GM12801 (cell line): ENCODE results near the gene SPO11.

Experiments
- TF ChIP-seq, protein P1 (sequence below): IDR thresholded peaks from one replicate; pipeline ENCODE4 v1.5.1; 2011; ENCODE audit warnings: control low read depth; ENCODE audit not compliant: insufficient read length; ENCODE audit errors: extremely low read depth

Gene SPO11

DNA sequence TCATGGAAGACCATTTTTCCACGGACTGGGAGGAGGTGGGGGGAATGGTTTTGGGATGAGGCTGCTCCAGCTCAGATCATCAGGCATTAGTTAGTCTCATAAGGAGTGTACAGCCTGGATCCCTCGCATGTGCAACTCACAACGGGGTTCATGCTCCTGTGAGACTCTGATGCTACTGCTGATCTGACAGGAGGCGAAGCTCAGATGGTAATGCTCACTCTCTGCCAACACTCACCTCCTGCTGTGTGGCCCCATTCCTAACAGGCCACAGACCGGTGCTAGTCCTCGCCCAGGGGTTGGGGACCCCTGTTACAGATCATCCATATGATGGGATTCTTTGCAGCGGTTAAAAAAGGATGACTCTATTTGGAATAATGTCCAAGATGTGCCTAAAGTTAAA, 35.6 kb upstream of the SPO11 start:
- TF ChIP-seq, protein P1, sequence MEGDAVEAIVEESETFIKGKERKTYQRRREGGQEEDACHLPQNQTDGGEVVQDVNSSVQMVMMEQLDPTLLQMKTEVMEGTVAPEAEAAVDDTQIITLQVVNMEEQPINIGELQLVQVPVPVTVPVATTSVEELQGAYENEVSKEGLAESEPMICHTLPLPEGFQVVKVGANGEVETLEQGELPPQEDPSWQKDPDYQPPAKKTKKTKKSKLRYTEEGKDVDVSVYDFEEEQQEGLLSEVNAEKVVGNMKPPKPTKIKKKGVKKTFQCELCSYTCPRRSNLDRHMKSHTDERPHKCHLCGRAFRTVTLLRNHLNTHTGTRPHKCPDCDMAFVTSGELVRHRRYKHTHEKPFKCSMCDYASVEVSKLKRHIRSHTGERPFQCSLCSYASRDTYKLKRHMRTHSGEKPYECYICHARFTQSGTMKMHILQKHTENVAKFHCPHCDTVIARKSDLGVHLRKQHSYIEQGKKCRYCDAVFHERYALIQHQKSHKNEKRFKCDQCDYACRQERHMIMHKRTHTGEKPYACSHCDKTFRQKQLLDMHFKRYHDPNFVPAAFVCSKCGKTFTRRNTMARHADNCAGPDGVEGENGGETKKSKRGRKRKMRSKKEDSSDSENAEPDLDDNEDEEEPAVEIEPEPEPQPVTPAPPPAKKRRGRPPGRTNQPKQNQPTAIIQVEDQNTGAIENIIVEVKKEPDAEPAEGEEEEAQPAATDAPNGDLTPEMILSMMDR: no peak

DNA sequence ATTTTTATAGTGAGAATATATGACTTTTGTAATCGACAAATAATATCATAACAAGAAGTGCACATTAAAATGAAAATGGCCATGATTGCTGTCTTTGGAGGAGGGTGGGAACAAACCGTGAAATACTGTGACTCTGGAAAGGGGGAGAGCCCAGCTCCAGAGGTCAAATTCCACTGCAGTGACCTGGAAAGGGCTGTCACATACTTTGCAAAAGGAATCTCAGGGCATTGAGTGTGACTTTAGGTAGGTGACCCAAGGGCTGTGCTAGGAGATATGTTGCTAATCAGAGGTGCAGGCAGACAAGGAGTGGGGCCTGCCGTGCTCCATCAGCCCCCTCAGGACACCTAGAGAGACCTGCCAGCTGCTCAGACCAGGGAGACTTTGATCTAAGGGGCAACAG, 35.1 kb upstream of the SPO11 start:
- TF ChIP-seq, protein P1: no peak

DNA sequence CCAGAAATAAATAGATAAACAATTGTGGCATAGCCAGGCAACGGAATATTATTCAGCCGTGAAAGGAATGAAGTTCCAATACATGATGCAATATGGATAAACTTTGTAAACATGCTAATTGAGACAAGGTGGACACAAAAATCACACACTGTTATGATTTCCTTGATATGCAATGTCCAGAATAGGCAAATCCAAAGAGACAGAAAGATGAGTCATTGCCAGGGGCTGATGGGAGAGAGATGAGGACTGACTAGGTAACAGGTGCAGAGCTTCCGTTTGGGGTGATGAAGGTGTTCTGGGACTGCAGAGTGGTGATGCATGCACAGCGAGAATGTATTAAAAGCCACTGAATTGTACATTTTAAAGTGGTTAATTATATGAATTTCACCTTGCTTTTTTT, 31.1 kb upstream of the SPO11 start:
- TF ChIP-seq, protein P1: no peak

DNA sequence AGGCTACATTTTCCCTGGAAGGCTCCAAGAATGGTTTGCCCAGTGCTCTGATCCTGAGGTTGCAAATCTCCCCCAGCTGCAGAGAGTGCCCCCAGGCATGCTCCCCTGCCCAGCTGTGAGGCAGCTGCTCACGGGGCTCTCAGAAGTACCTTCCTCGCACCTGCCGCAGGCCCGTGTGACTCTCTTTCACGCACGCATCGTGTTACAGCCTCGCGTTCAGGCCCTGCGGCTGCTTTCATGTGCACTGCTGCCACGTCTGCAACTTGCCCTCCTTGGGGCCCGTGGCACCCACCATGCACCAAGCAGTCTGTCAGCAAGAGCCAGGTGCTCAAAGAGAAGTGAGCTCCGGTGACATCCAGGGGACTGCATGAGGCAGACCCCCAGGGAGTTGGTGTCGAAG, 28.6 kb upstream of the SPO11 start:
- TF ChIP-seq, protein P1: no peak

DNA sequence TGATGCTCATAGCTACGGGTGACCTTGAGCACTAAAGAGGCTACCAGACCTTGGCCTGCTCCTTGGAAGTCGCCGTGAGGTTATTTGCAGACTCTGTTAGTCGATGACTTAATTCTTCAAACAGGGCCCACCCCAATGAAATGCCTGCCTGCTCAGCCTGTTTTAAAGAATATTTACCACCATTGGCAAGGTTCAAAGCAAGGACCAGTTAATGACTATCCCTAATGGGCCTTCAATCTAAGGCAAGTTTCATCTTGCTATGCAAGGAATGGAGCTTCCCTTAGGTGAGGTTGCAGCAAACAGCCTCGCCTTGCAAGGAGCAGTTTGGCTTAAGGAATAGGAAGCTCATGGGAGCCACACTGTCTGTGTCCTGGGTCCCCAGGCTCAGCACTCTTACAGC, 22.9 kb upstream of the SPO11 start:
- TF ChIP-seq, protein P1: no peak

DNA sequence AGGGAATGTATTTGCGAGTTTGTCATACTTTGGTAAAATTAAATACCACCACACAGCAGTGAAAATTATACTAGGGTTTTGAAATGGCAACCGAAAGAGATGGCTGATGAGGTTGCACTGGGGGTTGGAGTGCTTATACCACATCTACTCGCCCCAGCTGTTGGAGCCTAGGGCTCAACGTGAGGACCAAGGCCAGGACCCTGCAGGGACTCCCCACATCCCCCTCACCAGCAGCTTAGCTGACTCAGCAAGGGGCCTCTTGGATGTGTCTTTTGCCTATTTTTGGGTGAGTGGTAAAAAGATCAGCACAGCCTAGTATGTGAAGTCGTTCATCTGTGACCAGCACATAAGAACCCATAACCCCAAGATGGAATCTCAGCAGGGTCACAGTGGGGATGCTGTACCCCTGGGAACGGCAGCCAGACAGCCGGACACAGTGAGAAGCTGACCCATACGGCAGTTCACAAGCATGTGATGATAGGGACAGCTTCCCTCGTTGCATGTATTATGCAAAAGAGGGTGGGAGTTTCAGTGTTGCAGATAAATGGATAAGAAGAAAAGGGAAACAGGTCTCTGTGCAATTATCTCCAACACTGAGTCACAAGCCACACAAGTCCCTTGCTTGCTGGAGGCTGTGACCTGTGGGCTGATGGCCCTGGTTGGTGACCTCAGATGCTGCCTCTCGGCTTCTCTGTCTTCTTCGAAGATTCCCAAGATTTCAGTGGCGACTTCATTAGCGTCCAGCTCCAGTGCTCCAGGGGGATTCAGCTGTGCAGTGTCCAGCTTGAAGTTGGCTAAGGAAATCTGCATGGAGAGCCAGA, 20.9 kb upstream of the SPO11 start:
- TF ChIP-seq, protein P1: no peak

DNA sequence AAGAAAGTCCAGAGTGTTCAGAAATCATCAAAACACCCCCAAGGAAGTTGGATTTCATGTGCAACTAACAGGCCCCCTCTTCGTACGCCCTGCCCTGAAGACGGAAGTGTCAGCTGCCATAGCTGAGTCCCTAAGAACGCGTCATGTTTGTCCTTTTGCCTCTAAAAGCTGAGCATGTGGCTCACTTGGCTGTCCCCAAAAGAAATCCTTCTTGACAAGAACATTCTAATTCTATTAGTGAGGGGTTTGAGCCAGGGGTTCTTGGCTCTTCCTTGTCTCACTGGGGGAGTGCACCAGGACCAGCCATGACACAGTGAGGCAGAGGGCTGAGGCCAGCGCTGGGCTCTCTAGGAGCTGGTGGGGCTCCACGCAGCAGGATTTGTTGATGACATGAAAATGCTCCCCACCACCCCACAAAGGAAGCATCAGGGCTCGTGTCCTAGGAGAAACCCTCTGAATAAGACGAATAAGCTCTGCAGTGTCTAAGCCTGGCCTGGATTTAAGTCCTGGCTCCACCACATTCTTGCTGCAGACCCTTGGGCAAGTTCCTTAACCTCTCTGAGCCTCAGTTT, 20.0 kb upstream of the SPO11 start:
- TF ChIP-seq, protein P1: no peak
